Urinary bladder (tissue), 4 donors: ENCODE results near the gene PYGB. TPM values are rescaled to one million over a fixed set of nuclear protein-coding genes. Genes with fewer than 3 reads are reported as not detected.
"Not testable (repeated sequence)": the region's sequence is repeated elsewhere in the genome, so short reads cannot be mapped to it uniquely, and the experiment has no call there.

Experiments
- DNase-seq: peaks from one replicate; pipeline ENCODE4 v3.0.0-alpha.2; 2015; ENCODE audit errors: extremely low spot score
- H3K27ac ChIP-seq: one replicate; pipeline ENCODE4 v1.5.1; 2013; ENCODE audit warnings: low read depth, mild to moderate bottlenecking, moderate library complexity
- H3K36me3 ChIP-seq: one replicate; pipeline ENCODE4 v1.6.1; 2013; ENCODE audit warnings: mild to moderate bottlenecking, moderate library complexity; ENCODE audit not compliant: insufficient read depth
- H3K4me1 ChIP-seq: one replicate; pipeline ENCODE4 v1.6.1; 2013; ENCODE audit warnings: mild to moderate bottlenecking, moderate library complexity; ENCODE audit not compliant: insufficient read depth
- H3K4me3 ChIP-seq: one replicate; pipeline ENCODE4 v1.5.1; 2013; ENCODE audit warnings: low read depth, low read length
- WGBS: extraction: QIAGEN DNeasy Blood & Tissue Kit; methylation state at CpG from one replicate; pipeline ENCODE4 v1.1.7; 2013; 5-methylcytosine and 5-hydroxymethylcytosine counted together
- polyA plus RNA-seq: library from polyadenylated mRNA; stranded (reverse); fragments of 200-250 nt; gene quantifications from one replicate; pipeline ENCODE4 v1.2.3, GENCODE V29; 2013
- total RNA-seq: library from RNA; depleted of rRNA; stranded (reverse); fragments of >200 nt; gene quantifications from one replicate; pipeline ENCODE4 v1.2.3, GENCODE V29; 2014
- donor health status: healthy with polysubstance abuse.
- donor health status: healthy.

The PYGB gene
- total and polyA plus RNA-seq, 2 donors, result 71.4 to 237 TPM

DNA sequence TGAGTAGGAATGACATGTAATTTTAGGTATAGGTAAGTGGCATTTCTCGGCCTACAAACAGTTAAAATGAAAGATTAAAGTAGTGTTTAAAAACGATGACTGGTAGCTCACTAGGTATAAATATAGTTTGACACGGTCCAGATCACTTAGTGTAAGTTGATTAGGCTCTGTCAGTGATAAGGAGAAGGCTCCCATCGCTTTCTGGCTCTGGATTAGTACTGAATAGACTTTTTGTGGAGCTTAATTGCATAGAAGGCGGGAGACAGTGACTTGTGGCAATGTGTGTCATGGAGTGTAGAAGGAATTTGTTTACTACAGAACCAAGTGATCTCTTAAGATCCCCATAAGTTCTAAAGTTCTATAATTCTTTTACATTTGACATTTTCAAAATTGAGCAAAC lies 6.7 kb downstream of the PYGB start:
- no peak for DNase-seq
- H3K4me1 ChIP-seq, result no peaks in the 10 kb centered on the region
- no peak overlapping the region for H3K27ac ChIP-seq
- no peaks in the 10 kb centered on the region for H3K36me3 ChIP-seq
- 54% methylated on average over 5 of the region's 5 CpGs for WGBS
- H3K4me3 ChIP-seq, result no peak overlapping the region

DNA sequence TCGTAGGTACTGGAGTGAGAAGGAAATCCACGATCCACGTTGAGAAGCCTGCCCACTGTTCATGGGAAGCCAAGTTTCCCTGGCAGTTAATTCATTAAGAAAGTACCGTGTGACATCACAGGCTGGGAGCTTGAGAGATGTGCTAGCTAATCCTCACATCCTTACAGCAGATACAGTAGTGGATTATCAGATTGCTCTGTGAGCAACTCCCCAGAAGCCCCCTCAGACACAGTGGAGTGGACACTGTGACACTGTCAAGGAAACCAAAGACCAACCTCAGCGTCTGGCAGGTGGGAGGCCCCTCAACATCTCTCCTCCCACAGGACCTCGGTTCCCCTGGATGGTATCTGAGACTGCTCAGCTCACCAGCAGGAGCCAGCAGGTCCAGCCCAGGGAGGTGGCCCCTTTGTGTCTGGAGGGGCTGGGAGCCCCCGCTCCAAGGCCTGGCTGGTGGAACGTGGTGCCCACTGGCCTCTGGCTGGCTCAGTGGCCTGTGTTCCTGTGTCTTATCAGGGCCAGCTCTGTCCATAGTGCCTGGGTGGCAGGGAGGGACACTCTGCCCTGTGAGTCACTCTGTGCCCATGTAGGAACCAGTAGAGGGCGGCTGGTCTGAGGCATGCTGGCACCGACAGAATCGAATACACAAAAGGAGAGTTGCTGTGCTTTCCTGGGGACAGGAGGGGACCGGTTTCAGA lies 7.2 kb downstream of the PYGB start:
- no peaks in the 10 kb centered on the region for H3K4me1 ChIP-seq
- no peak for DNase-seq
- H3K4me3 ChIP-seq, result no peak overlapping the region
- H3K36me3 ChIP-seq, result no peaks in the 10 kb centered on the region
- 67% methylated on average over 12 of the region's 12 CpGs for WGBS
- H3K27ac ChIP-seq, result no peak overlapping the region

DNA sequence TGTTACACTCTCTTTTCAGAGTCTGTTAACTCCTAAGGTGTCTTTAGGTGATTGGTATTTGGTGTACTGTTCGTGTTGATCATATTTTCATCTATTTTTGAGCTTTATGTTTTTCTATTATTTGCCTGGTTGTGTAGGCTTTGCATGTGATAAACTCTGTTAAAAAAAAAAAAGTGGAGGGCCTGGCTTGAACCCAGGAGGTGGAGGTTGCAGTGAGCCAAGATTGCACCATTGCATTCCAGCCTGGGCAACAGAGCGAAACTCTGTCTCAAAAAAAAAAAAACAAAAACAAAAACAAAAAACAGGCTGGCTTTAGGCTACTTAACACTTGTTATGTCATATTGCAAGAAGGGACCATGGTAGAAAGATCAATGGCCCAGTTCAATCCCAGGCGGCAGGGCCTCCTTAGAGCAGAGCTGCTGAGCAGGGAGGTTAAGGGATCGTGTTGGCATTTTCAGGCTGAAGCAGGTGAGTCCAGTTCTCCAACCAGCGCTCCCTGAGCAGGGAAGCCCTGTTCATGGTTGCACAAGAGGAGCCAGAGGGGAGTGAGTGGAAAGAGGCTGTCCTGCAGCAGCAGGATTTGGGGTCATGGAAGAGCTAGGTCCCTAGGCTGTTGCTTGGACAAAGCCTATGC lies 8.5 kb downstream of the PYGB start:
- no peak for DNase-seq
- Histone ChIP-seq H3K4me3 (no peak overlapping the region), H3K4me1 (no peaks in the 10 kb centered on the region), H3K27ac (no peak overlapping the region), H3K36me3 (no peaks in the 10 kb centered on the region)
- WGBS, result 75% methylated on average over 5 of the region's 5 CpGs

DNA sequence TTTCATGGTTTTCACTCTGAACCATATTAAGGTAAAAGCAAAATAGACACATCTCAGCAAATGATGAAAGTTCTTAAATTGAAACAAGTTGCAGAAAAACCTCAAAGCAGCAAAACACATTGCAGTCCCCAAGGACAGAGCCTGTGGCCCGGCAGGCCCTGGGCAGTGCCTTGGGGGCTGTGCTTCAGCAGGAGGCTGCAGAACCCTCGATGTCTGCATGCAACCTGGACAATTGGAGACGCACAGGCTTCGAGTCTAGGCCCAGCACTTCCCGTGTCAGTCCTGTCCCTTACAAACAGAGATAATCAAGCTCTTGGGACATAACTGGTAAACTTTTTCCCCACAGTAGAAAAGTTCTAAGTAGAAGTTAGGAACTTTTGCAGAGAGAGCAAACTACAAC lies 9.2 kb downstream of the PYGB start:
- no peak overlapping the region for H3K27ac ChIP-seq
- no peaks in the 10 kb centered on the region for H3K36me3 ChIP-seq
- no peaks in the 10 kb centered on the region for H3K4me1 ChIP-seq
- no peak for DNase-seq
- 92% methylated on average over 5 of the region's 5 CpGs for WGBS
- no peak overlapping the region for H3K4me3 ChIP-seq

DNA sequence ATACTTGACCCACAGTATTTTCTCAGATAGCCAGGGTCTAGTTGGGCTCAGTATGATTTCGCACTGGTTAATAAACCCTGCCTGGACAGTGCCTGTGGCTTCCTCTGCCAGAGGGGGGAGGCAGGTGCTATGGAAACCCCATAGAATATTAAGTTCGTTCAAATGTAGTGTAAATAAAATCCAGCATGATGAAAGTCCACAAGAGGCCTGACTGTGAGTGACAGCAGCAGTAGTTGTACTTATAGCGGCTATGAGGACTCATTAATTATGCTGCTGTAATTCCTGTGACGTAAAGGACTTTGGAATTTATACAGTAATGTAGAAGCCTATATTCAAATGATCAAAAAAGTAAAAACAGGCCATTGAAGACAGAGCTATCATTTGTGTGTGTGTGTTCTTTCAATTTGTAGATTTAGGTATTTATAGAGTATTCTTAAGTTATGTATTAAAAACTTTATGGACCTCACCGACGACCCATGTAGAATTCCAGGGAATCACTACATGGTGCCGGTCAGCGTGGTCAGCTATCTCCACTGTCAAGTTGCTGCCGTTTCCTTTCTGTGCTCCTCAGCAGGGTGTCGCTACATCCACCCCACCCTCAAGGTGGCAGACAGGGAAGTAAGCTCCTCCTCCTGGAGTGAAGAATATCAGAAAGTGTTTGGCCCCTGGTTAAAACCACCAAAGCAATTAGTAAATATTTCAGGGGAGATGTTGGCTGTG lies 10.0 kb downstream of the PYGB start:
- H3K4me1 ChIP-seq, result no peaks in the 10 kb centered on the region
- 84% methylated on average over 10 of the region's 10 CpGs for WGBS
- no peak for DNase-seq
- H3K36me3 ChIP-seq, result no peaks in the 10 kb centered on the region
- H3K27ac ChIP-seq, result no peak overlapping the region
- H3K4me3 ChIP-seq, result no peak overlapping the region

DNA sequence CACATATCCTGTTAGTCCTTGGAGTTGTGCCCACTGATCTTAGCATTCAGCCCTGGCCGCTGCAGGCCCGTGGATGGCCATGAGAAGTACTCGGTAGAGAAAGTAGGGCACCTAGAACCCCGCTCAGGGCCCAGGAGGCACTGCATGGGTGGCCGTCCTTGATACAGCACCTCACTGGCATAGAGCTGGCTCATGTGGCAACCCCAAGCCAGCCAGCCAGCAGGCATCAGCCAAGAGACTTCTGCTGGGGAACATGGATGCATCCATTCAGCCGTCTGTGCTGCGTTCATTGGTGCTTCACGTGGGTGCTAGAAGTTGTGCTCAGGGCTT lies 10.6 kb downstream of the PYGB start:
- no peak overlapping the region for H3K4me3 ChIP-seq
- no peak for DNase-seq
- H3K4me1 ChIP-seq, result no peaks in the 10 kb centered on the region
- H3K27ac ChIP-seq, result no peak overlapping the region
- no peaks in the 10 kb centered on the region for H3K36me3 ChIP-seq
- WGBS, result 89% methylated on average over 8 of the region's 8 CpGs

DNA sequence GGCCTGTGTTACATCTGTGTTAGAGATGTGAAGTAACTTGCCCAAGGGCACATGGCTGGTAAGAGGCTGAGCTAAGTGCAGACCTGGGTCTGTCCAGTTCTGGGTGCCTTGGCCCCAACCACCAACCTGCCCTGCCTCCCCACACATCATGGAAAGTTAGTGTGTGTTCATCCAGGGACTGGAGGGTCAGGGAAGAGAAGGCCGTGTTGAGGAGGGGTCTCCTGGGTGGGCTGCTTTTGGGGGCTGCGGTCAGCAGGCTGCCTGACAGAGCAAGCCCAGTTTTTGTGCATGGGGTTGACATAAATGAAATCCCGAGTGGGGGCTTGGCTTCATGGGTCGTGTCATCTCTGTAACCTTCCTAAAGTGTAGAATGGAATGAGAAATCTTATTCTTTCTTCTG lies 10.9 kb downstream of the PYGB start:
- no peaks in the 10 kb centered on the region for H3K36me3 ChIP-seq
- no peak overlapping the region for H3K27ac ChIP-seq
- no peaks in the 10 kb centered on the region for H3K4me1 ChIP-seq
- no peak for DNase-seq
- no peak overlapping the region for H3K4me3 ChIP-seq
- 96% methylated on average over 4 of the region's 4 CpGs for WGBS

DNA sequence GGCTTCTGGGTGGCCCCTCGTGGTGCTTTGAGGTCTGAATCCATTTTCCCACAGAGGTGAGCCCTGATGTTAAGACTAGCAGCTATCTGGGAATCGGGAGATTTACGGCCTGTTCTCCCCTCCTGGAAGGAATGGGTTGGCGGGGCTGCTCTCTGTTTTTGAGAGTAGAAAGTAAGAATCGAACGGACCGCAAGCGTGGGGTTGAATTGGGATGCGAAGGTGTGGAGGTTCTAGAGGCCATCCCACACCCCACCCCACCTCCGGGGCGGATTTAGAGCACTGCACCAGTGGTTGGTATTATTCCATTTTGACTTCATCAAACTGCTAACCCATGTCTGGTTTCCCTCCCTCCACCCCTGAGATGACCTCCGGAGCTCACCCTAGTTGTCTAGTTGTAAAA lies 11.5 kb downstream of the PYGB start:
- WGBS, result 97% methylated on average over 12 of the region's 12 CpGs
- Histone ChIP-seq H3K4me3 (no peak overlapping the region), H3K27ac (no peak overlapping the region), H3K36me3 (no peaks in the 10 kb centered on the region), H3K4me1 (no peaks in the 10 kb centered on the region)
- DNase-seq, result no peak

DNA sequence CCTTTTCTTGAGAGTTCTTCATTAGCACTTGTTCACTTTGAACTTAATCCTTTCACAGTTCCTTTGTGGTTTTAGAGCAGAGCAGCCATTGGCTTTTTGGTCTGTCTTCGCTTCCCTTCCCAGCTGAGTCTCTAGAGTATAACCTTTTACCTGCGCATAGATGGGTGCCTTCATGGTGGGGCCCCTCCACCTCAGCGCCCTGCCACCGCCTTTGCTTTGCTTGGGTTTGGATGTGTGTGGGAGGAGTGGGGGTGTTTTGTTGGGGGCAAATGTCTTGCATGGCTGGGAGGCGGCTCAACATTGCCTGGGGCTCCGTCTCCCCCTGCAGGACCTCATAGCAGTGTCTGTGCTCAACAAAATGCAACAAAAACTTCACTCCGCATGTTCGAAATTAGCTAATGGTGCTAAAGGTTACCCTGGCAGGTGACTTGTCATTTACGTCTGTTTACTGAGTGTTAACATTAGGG lies 11.9 kb downstream of the PYGB start:
- Histone ChIP-seq H3K4me1 (no peaks in the 10 kb centered on the region), H3K27ac (no peak overlapping the region), H3K4me3 (no peak overlapping the region), H3K36me3 (no peaks in the 10 kb centered on the region)
- no peak for DNase-seq
- WGBS, result 95% methylated on average over 9 of the region's 9 CpGs

DNA sequence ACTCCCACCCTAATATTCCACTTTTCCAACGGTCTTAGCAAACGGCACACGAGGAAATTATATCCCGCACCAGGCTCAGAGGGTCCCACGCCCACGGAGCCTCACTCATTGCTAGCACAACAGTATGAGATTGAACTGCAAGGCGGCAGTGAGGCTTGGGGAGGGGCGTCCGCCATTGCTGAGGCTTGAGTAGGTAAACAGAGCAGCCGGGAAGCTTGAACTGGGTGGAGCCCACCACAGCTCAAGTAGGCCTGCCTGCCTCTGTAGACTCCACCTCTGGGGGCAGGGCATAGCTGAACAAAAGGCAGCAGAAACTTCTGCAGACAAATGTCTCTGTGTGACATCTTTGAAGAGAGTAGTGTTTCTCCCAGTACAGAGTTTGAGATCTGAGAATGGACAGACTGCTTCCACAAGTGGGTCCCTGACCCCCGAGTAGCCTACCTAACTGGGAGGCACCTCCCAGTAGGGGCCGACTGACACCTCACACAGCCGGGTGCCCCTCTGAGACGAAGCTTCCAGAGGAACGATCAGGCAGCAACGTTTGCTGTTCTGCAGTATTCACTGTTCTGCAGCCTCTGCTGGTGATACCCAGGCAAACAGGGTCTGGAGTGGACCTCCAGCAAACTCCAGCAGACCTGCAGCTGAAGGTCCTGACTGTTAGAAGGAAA lies 13.0 kb downstream of the PYGB start:
- DNase-seq, H3K27ac ChIP-seq, H3K4me3 ChIP-seq, H3K36me3 ChIP-seq, H3K4me1 ChIP-seq: not testable (repeated sequence)
- WGBS, result 95% methylated on average over 16 of the region's 16 CpGs

DNA sequence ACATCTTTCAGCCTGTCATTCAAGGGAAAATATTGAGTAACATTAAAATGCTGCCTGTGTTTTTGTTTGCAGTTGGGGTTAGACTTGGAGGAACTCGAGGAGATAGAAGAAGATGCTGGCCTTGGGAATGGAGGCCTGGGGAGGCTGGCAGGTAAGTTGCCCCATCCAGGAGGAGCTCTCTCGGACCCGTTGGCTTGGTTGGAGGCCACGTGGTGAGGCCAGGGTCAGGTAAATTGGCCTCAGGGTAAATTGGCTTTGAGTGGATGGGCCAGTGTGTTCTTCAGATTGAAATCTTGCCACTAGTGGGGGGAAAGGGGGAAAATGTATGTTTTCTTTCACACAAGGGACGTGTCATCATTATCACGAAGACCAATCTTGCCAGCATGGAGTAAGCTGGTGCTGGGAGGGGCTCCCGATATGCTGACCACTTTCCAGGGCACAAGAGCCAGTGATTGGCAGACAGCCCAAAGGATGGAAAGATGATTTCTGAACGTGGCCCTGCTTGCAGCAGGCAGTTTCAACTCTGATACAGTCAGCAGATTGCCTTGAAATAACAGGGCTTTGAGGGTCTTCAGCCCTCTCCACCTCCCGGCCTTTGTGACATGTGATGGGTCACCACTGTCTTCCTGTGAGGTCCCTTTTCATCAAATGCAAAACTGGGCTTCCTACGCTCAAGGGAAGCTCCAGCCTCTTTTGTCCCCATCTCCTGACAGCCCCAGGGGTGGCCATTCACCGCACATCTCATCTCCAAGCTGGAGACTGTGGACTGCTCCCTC lies 21.4 kb downstream of the PYGB start:
- WGBS, result 82% methylated on average over 11 of the region's 11 CpGs
- no peaks in the 10 kb centered on the region for H3K4me1 ChIP-seq
- no peaks in the 10 kb centered on the region for H3K36me3 ChIP-seq
- no peak for DNase-seq
- H3K27ac ChIP-seq, result no peak overlapping the region
- H3K4me3 ChIP-seq, result no peak overlapping the region

DNA sequence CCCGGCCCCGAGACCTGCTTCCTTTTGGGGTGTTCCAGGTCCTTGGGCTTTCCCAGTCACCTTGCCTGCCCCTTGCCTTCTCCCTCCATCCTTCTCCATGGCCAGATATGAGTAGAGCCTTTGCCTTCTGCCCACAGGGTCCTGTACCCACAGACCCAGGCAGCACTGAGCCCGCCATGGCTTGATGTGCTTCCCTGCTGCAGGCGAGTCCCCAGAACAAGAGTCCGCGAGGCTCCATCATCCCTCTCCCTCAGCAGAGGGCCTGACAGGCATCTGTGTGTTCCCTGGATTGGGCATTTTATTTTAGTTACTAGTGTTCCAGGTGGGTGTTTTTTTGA lies 21.9 kb downstream of the PYGB start:
- Histone ChIP-seq H3K4me3 (no peak overlapping the region), H3K4me1 (no peaks in the 10 kb centered on the region), H3K36me3 (no peaks in the 10 kb centered on the region), H3K27ac (no peak overlapping the region)
- WGBS, result 96% methylated on average over 6 of the region's 6 CpGs
- DNase-seq, result no peak

DNA sequence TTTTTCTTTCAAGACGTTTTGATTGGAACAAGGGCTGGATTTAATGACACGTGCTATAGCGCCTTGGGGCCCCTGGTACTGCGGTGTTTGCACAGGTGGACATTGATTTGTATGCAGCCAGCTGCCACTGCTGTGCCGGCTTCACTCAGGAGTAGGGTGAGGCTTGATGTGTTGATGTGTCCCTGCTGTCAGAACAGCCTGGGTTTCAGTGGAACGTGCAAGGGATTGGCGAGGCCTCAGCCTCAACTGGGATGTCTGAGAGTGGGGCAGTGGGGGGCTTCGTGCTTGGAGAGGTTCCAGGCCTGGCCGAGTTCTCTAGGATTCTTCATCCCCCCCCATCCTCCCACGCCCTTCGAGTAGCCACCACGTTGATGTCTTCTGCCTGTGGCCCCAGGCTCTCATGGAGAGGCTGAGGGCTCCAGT lies 23.0 kb downstream of the PYGB start:
- DNase-seq, result no peak
- Histone ChIP-seq H3K27ac (no peak overlapping the region), H3K4me1 (no peaks in the 10 kb centered on the region), H3K36me3 (no peaks in the 10 kb centered on the region), H3K4me3 (no peak overlapping the region)
- 87% methylated on average over 12 of the region's 12 CpGs for WGBS
